Adipose tissue (tissue), 3 donors: ENCODE measurements around the gene IQCE. TPM values are rescaled to one million over a fixed set of nuclear protein-coding genes. Genes with fewer than 3 reads are reported as not detected.
"Not testable (repeated sequence)": the region's sequence is repeated elsewhere in the genome, so short reads cannot be mapped to it uniquely, and the experiment has no call there.

ENCODE experiments used
- H3K27ac ChIP-seq: one replicate; pipeline ENCODE4 v1.5.1; 2013; ENCODE audit warnings: low read depth, low read length
- WGBS, 3 donors: extraction: QIAGEN DNeasy Blood & Tissue Kit; methylation state at CpG; one replicate each; pipeline ENCODE4 v1.1.7; 2013; 5-methylcytosine and 5-hydroxymethylcytosine counted together
- polyA plus RNA-seq, 3 donors: library from polyadenylated mRNA; stranded (reverse); fragments of 200-250 nt; gene quantifications; one replicate each; pipeline ENCODE4 v1.2.3, GENCODE V29; 2013
- donor health status: healthy with polysubstance abuse.
- donor health status: Bipolar disorder and iron deficiency.
- donor health status: healthy.

The IQCE gene
- polyA plus RNA-seq, 3 donors = 4.3 to 8.7 (median 5.4) TPM

GRCh38 chr7:2530071-2530987, 28.4 kb upstream of the IQCE start:
- H3K27ac ChIP-seq = peak overlapping the region; percentile 28
- 39 to 65% (median 44%) methylated on average over 16 of the region's 16 CpGs for WGBS, 3 donors

GRCh38 chr7:2530994-2531795, 27.6 kb upstream of the IQCE start:
- 31 to 54% (median 37%) methylated on average over 25 to 43 of the region's 43 CpGs for WGBS, 3 donors
- not testable (repeated sequence) for H3K27ac ChIP-seq

GRCh38 chr7:2531796-2532110, 27.0 kb upstream of the IQCE start:
- H3K27ac ChIP-seq = not testable (repeated sequence)
- 48 to 58% (median 51%) methylated on average over 10 to 17 of the region's 17 CpGs for WGBS, 3 donors

- WGBS, 3 donors = 74 to 81% (median 75%) methylated on average over 9 to 11 of the region's 15 CpGs
- not testable (repeated sequence) for H3K27ac ChIP-seq
Measured at GRCh38 chr7:2532199-2532772, 26.5 kb upstream of the IQCE start.

GRCh38 chr7:2532816-2533215, 26.0 kb upstream of the IQCE start:
- not testable (repeated sequence) for H3K27ac ChIP-seq
- 86 to 98% (median 98%) methylated on average over 1 to 5 of the region's 8 CpGs for WGBS, 3 donors

- WGBS, 3 donors = 14 to 83% (median 67%) methylated on average over 1 to 2 of the region's 8 CpGs
- H3K27ac ChIP-seq = not testable (repeated sequence)
Measured at GRCh38 chr7:2533566-2533965, 25.2 kb upstream of the IQCE start.

- WGBS, 3 donors = 78 to 88% methylated on average over 6 to 16 of the region's 34 CpGs; no CpG with 5 or more reads in 1 of the 3 donors
- not testable (repeated sequence) for H3K27ac ChIP-seq
Measured at GRCh38 chr7:2534214-2534613, 24.6 kb upstream of the IQCE start.

- not testable (repeated sequence) for H3K27ac ChIP-seq
- WGBS, 3 donors = 81 to 96% (median 89%) methylated on average over 4 to 19 of the region's 19 CpGs
Measured at GRCh38 chr7:2535872-2536627, 22.7 kb upstream of the IQCE start.

GRCh38 chr7:2537981-2538851, 20.6 kb upstream of the IQCE start:
- WGBS, 3 donors = 88 to 92% (median 88%) methylated on average over 46 to 47 of the region's 47 CpGs
- no peak overlapping the region for H3K27ac ChIP-seq

- WGBS, 3 donors = 88 to 94% (median 93%) methylated on average over 31 to 32 of the region's 32 CpGs
Measured at GRCh38 chr7:2539031-2539911, 19.5 kb upstream of the IQCE start.

GRCh38 chr7:2540133-2540532, 18.6 kb upstream of the IQCE start:
- no peak overlapping the region for H3K27ac ChIP-seq
- 90 to 94% (median 93%) methylated on average over 7 of the region's 7 CpGs for WGBS, 3 donors

More at GRCh38 chr7:2539031-2539911, 19.5 kb upstream of the IQCE start:
- no peak overlapping the region for H3K27ac ChIP-seq

- WGBS, 3 donors = 88 to 92% (median 92%) methylated on average over 14 to 19 of the region's 19 CpGs
- H3K27ac ChIP-seq = no peak overlapping the region
Measured at GRCh38 chr7:2540641-2541051, 18.1 kb upstream of the IQCE start.

GRCh38 chr7:2541291-2542010, 17.3 kb upstream of the IQCE start:
- H3K27ac ChIP-seq = no peak overlapping the region
- 94 to 95% (median 94%) methylated on average over 37 to 40 of the region's 40 CpGs for WGBS, 3 donors

GRCh38 chr7:2542011-2542915, 16.5 kb upstream of the IQCE start:
- 87 to 89% (median 89%) methylated on average over 25 of the region's 25 CpGs for WGBS, 3 donors
- no peak overlapping the region for H3K27ac ChIP-seq
